KMS-11 (cell line): ENCODE data around the gene NRG2.

Experiments used
- H2AFZ ChIP-seq: fragments of 200-600 bp; sonication (generic); 2 replicates; pipeline ENCODE4 v1.6.1; 2016; ENCODE audit warnings: antibody characterized with exemption, mixed run types, low read depth
- H3K27ac ChIP-seq: fragments of 200-600 bp; sonication (generic); 2 replicates; pipeline ENCODE4 v1.6.1; 2016; ENCODE audit warnings: mild to moderate bottlenecking, mixed run types
- H3K27me3 ChIP-seq: fragments of 200-600 bp; sonication (generic); 2 replicates; pipeline ENCODE4 v1.6.1; 2017; ENCODE audit warnings: mild to moderate bottlenecking, low read depth, mixed run types, moderate library complexity; ENCODE audit not compliant: insufficient read depth
- H3K36me3 ChIP-seq: fragments of 200-600 bp; sonication (generic); 2 replicates; pipeline ENCODE4 v1.6.1; 2017; ENCODE audit warnings: mild to moderate bottlenecking, mixed run types; ENCODE audit not compliant: insufficient read depth
- H3K4me1 ChIP-seq: fragments of 200-600 bp; sonication (generic); 2 replicates; pipeline ENCODE4 v1.6.1; 2016; ENCODE audit warnings: mild to moderate bottlenecking, low read depth, mixed run types; ENCODE audit not compliant: poor library complexity, severe bottlenecking
- H3K4me2 ChIP-seq: fragments of 200-600 bp; sonication (generic); 2 replicates; pipeline ENCODE4 v1.7.0; 2016; ENCODE audit warnings: mild to moderate bottlenecking, mixed run types
- H3K4me3 ChIP-seq: fragments of 200-600 bp; sonication (generic); IDR thresholded peaks from 2 replicates; pipeline ENCODE4 v1.6.1; 2017; ENCODE audit warnings: low read depth, low read length, mixed read lengths; ENCODE audit not compliant: insufficient read depth
- H3K79me2 ChIP-seq: fragments of 200-600 bp; sonication (generic); 2 replicates; pipeline ENCODE4 v1.6.1; 2016; ENCODE audit warnings: low read depth, mixed run types; ENCODE audit not compliant: insufficient read depth
- H3K9ac ChIP-seq: fragments of 200-600 bp; sonication (generic); 2 replicates; pipeline ENCODE4 v1.6.1; 2016; ENCODE audit warnings: mild to moderate bottlenecking, mixed run types
- H4K20me1 ChIP-seq: fragments of 200-600 bp; sonication (generic); 2 replicates; pipeline ENCODE4 v1.6.1; 2016; ENCODE audit warnings: mild to moderate bottlenecking, mixed run types; ENCODE audit not compliant: insufficient read depth
- CTCF ChIP-seq: fragments of 200-600 bp; sonication (generic); conservative IDR thresholded peaks from 2 replicates; pipeline ENCODE4 v1.6.1; 2017; ENCODE audit warnings: low read depth, mild to moderate bottlenecking, antibody characterized with exemption, low read length, moderate library complexity, mixed read lengths

NRG2 gene

GRCh38 chr5:139952574-139952973 is 90.5 kb downstream of the NRG2 start:
- H3K79me2 ChIP-seq, result peaks cover 4% of the 10 kb centered on the region; the same call in 1 of the 2 replicates
- no peak overlapping the region for H3K4me3 ChIP-seq
- H2AFZ ChIP-seq, result no peak overlapping the region
- no peak overlapping the region for H3K27ac ChIP-seq
- no peaks in the 10 kb centered on the region for H3K27me3 ChIP-seq
- no peak for TF ChIP-seq CTCF
- H3K9ac ChIP-seq, result no peak overlapping the region
- 0 out of 2 replicates have a peak, but pooled peaks cover 6% of the 10 kb centered on the region for H4K20me1 ChIP-seq
- H3K4me2 ChIP-seq, result no peak overlapping the region
- no peaks in the 10 kb centered on the region for H3K36me3 ChIP-seq
- H3K4me1 ChIP-seq, result peaks cover 14% of the 10 kb centered on the region

- Histone ChIP-seq H3K4me3 (no peak overlapping the region), H3K4me2 (no peak overlapping the region), H3K27me3 (no peaks in the 10 kb centered on the region), H2AFZ (no peak overlapping the region), H3K4me1 (peaks cover 12% of the 10 kb centered on the region), H4K20me1 (no peaks in the 10 kb centered on the region), H3K79me2 (peaks cover 4% of the 10 kb centered on the region; the same call in 1 of the 2 replicates), H3K27ac (no peak overlapping the region), H3K36me3 (no peaks in the 10 kb centered on the region), H3K9ac (no peak overlapping the region)
- TF ChIP-seq CTCF, result no peak
Measured at GRCh38 chr5:139951983-139952382, 91.1 kb downstream of the NRG2 start.

GRCh38 chr5:139951296-139951924 is 91.7 kb downstream of the NRG2 start:
- Histone ChIP-seq H3K36me3 (no peaks in the 10 kb centered on the region), H3K27me3 (no peaks in the 10 kb centered on the region), H2AFZ (no peak overlapping the region), H3K27ac (no peak overlapping the region), H3K9ac (no peak overlapping the region), H3K4me2 (no peak overlapping the region), H3K79me2 (peaks cover 3% of the 10 kb centered on the region; the same call in 1 of the 2 replicates), H4K20me1 (no peaks in the 10 kb centered on the region), H3K4me3 (no peak overlapping the region), H3K4me1 (peaks cover 6% of the 10 kb centered on the region)
- TF ChIP-seq CTCF, result no peak

GRCh38 chr5:139950436-139950835 is 92.7 kb downstream of the NRG2 start:
- H3K79me2 ChIP-seq, result no peaks in the 10 kb centered on the region; the same call in 1 of the 2 replicates
- H3K4me3 ChIP-seq, result no peak overlapping the region
- no peaks in the 10 kb centered on the region for H3K27me3 ChIP-seq
- no peak overlapping the region for H2AFZ ChIP-seq
- no peak overlapping the region for H3K4me2 ChIP-seq
- H3K9ac ChIP-seq, result no peak overlapping the region
- H3K36me3 ChIP-seq, result no peaks in the 10 kb centered on the region
- no peaks in the 10 kb centered on the region for H4K20me1 ChIP-seq
- no peak for TF ChIP-seq CTCF
- H3K27ac ChIP-seq, result no peak overlapping the region
- H3K4me1 ChIP-seq, result peaks cover 3% of the 10 kb centered on the region
